ENCODE results near the gene DNAAF1. TPM values are rescaled to one million over a fixed set of nuclear protein-coding genes. Genes with fewer than 3 reads are reported as not detected.

Gene DNAAF1
- total RNA-seq, 1 donor from 2014 or later, result not detected

GRCh38 chr16:84141143-84141670 lies 3.9 kb upstream of the DNAAF1 start:
- Mint-ChIP-seq H3K36me3 (ENCODE audit: unreplicated experiment) (no peaks in the 10 kb centered on the region), H3K4me3 (ENCODE audit: unreplicated experiment) (no peak overlapping the region), H3K4me1 (ENCODE audit: unreplicated experiment) (peaks cover 28% of the 10 kb centered on the region), H3K9me3 (ENCODE audit: unreplicated experiment) (no peaks in the 10 kb centered on the region), H3K27ac (ENCODE audit: unreplicated experiment) (no peak overlapping the region), H3K27me3 (ENCODE audit: unreplicated experiment) (no peaks in the 10 kb centered on the region)
- TF ChIP-seq, protein P1, sequence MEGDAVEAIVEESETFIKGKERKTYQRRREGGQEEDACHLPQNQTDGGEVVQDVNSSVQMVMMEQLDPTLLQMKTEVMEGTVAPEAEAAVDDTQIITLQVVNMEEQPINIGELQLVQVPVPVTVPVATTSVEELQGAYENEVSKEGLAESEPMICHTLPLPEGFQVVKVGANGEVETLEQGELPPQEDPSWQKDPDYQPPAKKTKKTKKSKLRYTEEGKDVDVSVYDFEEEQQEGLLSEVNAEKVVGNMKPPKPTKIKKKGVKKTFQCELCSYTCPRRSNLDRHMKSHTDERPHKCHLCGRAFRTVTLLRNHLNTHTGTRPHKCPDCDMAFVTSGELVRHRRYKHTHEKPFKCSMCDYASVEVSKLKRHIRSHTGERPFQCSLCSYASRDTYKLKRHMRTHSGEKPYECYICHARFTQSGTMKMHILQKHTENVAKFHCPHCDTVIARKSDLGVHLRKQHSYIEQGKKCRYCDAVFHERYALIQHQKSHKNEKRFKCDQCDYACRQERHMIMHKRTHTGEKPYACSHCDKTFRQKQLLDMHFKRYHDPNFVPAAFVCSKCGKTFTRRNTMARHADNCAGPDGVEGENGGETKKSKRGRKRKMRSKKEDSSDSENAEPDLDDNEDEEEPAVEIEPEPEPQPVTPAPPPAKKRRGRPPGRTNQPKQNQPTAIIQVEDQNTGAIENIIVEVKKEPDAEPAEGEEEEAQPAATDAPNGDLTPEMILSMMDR (IDR thresholded peaks at IDR 0.05), result no peak
- DNase-seq (ENCODE audit: extremely low spot score, unreplicated experiment), result no peak

- Mint-ChIP-seq H3K4me1 (ENCODE audit: unreplicated experiment) (peaks cover 23% of the 10 kb centered on the region), H3K36me3 (ENCODE audit: unreplicated experiment) (no peaks in the 10 kb centered on the region), H3K9me3 (ENCODE audit: unreplicated experiment) (no peaks in the 10 kb centered on the region), H3K4me3 (ENCODE audit: unreplicated experiment) (no peak overlapping the region), H3K27ac (ENCODE audit: unreplicated experiment) (no peak overlapping the region), H3K27me3 (ENCODE audit: unreplicated experiment) (peaks cover 10% of the 10 kb centered on the region)
- DNase-seq (ENCODE audit: extremely low spot score, unreplicated experiment), result no peak
- TF ChIP-seq, protein P1 (IDR thresholded peaks at IDR 0.05), result no peak
These were observed 2.0 kb upstream of the DNAAF1 start for GRCh38 chr16:84143081-84143480.

DNA sequence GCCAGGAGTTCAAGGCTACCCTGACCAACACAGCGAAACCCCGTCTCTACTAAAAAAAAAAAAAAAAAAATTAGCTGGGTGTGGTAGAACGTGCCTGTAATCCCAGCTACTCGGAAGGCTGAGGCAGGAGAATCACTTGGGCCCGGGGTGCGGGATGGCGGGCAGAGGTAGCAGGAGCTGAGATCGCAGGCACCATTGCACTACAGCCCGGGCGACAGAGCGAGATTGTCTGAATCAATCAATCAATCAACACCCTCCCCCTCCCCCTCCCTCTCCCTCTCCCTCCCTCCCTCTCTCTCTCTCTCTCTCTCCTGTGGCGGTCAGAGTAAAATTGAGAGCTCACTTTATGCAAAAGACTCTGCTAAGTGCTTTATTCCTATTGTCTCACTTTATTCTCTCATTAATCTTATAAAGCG lies 1.3 kb upstream of the DNAAF1 start:
- peaks cover 12% of the 10 kb centered on the region for H3K27me3 Mint-ChIP-seq (ENCODE audit: unreplicated experiment)
- H3K4me3 Mint-ChIP-seq (ENCODE audit: unreplicated experiment), result peak overlapping the region; percentile 93
- H3K27ac Mint-ChIP-seq (ENCODE audit: unreplicated experiment), result peak overlapping the region; percentile 35
- H3K9me3 Mint-ChIP-seq (ENCODE audit: unreplicated experiment), result no peaks in the 10 kb centered on the region
- peaks cover 20% of the 10 kb centered on the region for H3K4me1 Mint-ChIP-seq (ENCODE audit: unreplicated experiment)
- TF ChIP-seq, protein P1 (IDR thresholded peaks at IDR 0.05), result no peak
- H3K36me3 Mint-ChIP-seq (ENCODE audit: unreplicated experiment), result no peaks in the 10 kb centered on the region
- DNase-seq (ENCODE audit: extremely low spot score, unreplicated experiment), result no peak

DNA sequence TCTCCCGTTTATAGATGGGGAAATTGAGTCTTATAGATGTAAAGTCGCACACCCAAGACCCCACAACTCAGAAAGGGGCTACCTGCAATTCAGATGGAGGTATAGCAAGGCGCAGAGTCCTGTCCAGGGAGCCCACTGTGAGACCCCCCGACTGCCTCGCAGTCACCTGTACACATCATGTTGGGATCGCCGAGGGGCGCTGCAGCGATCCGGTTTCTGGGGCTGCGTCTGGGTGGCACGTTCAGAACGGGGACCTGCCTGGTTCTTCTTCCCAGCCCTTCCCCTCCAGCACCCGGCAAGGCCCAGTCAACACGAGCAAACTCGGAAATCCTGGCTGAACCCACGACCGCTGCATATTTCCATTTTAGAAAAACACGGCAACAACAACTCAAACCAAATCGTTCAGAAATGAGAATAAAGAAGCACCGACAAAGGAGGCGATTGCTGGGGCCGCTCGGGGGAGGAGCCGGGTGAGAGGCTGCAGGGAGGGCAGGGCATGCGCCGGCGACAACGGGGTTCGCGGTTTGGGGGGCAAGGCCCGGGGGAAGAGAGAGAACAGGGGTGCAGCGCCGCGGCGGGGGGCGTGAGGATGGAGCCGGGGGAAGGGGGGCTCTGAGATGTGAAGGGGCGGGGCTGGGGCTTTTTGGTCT lies 774 bp upstream of the DNAAF1 start:
- no peak for DNase-seq (ENCODE audit: extremely low spot score, unreplicated experiment)
- no peaks in the 10 kb centered on the region for H3K9me3 Mint-ChIP-seq (ENCODE audit: unreplicated experiment)
- TF ChIP-seq, protein P1 (IDR thresholded peaks at IDR 0.05), result no peak
- H3K36me3 Mint-ChIP-seq (ENCODE audit: unreplicated experiment), result no peaks in the 10 kb centered on the region
- peaks cover 16% of the 10 kb centered on the region for H3K4me1 Mint-ChIP-seq (ENCODE audit: unreplicated experiment)
- peaks cover 16% of the 10 kb centered on the region for H3K27me3 Mint-ChIP-seq (ENCODE audit: unreplicated experiment)
- peak overlapping the region; percentile 93 for H3K4me3 Mint-ChIP-seq (ENCODE audit: unreplicated experiment)
- H3K27ac Mint-ChIP-seq (ENCODE audit: unreplicated experiment), result peak overlapping the region; percentile 35

- H3K27ac Mint-ChIP-seq (ENCODE audit: unreplicated experiment), result no peak overlapping the region
These were observed 5.8 kb downstream of the DNAAF1 start for GRCh38 chr16:84150926-84151325.

More at GRCh38 chr16:84150926-84151325, 5.8 kb downstream of the DNAAF1 start:
- Mint-ChIP-seq H3K36me3 (ENCODE audit: unreplicated experiment) (no peaks in the 10 kb centered on the region), H3K4me1 (ENCODE audit: unreplicated experiment) (no peaks in the 10 kb centered on the region), H3K27me3 (ENCODE audit: unreplicated experiment) (peaks cover 32% of the 10 kb centered on the region), H3K4me3 (ENCODE audit: unreplicated experiment) (no peak overlapping the region), H3K9me3 (ENCODE audit: unreplicated experiment) (no peaks in the 10 kb centered on the region)
- DNase-seq (ENCODE audit: extremely low spot score, unreplicated experiment), result no peak
- TF ChIP-seq, protein P1 (IDR thresholded peaks at IDR 0.05), result no peak
